SH-SY5Y (cell line): ENCODE measurements around the gene CSDE1.

Experiments used
- GATA2 ChIP-seq: IDR thresholded peaks from 2 replicates; pipeline ENCODE4 v1.6.1; 2011; ENCODE audit warnings: mild to moderate bottlenecking, low read depth, low read length
- GATA3 ChIP-seq: IDR thresholded peaks from 2 replicates; pipeline ENCODE4 v1.6.1; 2011; ENCODE audit warnings: low read depth, mild to moderate bottlenecking, low read length, moderate library complexity

DNA sequence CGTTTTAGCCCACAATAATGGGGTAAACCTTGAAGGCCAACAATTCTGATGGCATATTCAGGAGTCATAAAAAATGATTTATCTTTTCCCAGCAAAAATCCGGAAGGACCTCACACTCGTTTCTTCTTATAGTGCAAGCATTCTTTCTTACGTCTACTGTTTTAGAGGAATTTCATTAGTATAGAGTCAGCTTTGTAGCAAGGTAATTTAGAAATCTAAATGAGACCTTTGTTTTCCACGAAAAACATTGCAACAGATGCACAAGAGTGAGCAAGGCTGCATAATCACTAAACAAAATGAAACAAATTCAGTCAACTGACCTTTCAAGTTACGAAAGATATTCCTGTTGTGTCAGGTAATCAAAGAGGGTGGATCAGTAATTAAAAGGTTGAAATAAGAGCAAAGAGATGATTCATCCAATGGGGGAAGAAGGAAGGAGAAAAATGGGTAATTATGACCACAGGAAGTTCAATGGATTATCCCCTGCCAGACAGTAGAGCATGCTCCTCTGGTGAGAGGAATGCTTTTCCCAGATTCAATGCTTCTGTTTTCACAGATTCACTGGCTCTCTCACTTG is 560 bp upstream of the CSDE1 start:
- TF ChIP-seq GATA2: no peak
- no peak for TF ChIP-seq GATA3
